SK-N-SH (cell line): ENCODE data around the gene AVPI1. TPM values are rescaled to one million over a fixed set of nuclear protein-coding genes. Genes with fewer than 3 reads are reported as not detected.

Source experiments
- CTCF ChIA-PET: fragments of 300-600, 350-600 bp; formaldehyde crosslinking; extraction: SDS; loops from one replicate; lab custom pipeline; 2021; lab: Yijun Ruan, JAX
- POLR2A ChIA-PET: fragments of 350-600 bp; sonication (Branson Sonifier 250); formaldehyde crosslinking; extraction: SDS; loops from one replicate; lab custom pipeline; 2020; ENCODE audit warnings: antibody characterized with exemption, inconsistent platforms; lab: Yijun Ruan, JAX
- DNase-seq: peaks from one replicate; pipeline ENCODE4 v3.0.0; 2012
- H2AFZ ChIP-seq: fragments of 200-600 bp; sonication (generic); 2 replicates; pipeline ENCODE4 v1.8.1; 2016; ENCODE audit warnings: antibody characterized with exemption, mild to moderate bottlenecking, low read depth
- H3F3A ChIP-seq: fragments of 200-600 bp; sonication (generic); replicated peaks from 2 replicates; pipeline ENCODE3; 2016; ENCODE audit warnings: antibody characterized with exemption, mild to moderate bottlenecking; ENCODE audit not compliant: insufficient read depth
- H3K27ac ChIP-seq, 2 experiments: fragments of 200-500 bp in 1 of 2; fragments of 200-600 bp in 1 of 2; sonication (Bioruptor generic) in 1 of 2; sonication (generic), shearing (Covaris generic) in 1 of 2; 2 replicates each; pipeline versions ENCODE4 v1.5.1 to v1.6.1; 2014 to 2016; ENCODE audit warnings: low read depth in 2 of 2, inconsistent platforms in 1 of 2, low read length in 1 of 2, mild to moderate bottlenecking in 1 of 2, mixed read lengths in 1 of 2
- H3K27me3 ChIP-seq: fragments of 200-600 bp; sonication (generic), shearing (Covaris generic); 2 replicates; pipeline ENCODE4 v1.6.1; 2016; ENCODE audit warnings: mixed run types; ENCODE audit not compliant: insufficient read depth
- H3K36me3 ChIP-seq, 2 experiments: fragments of 200-500 bp in 1 of 2; fragments of 200-600 bp in 1 of 2; sonication (Bioruptor generic) in 1 of 2; sonication (generic) in 1 of 2; replicated peaks in 1 of 2; 2 replicates each; pipeline versions ENCODE3 to v1.5.1; 2014 to 2016; ENCODE audit warnings: low read length in 1 of 2, mild to moderate bottlenecking in 1 of 2; ENCODE audit not compliant: insufficient read depth in 2 of 2, control insufficient read depth in 1 of 2
- H3K4me1 ChIP-seq, 2 experiments: fragments of 200-500 bp in 1 of 2; fragments of 200-600 bp in 1 of 2; sonication (Bioruptor generic) in 1 of 2; sonication (generic), shearing (Covaris generic) in 1 of 2; 2 replicates each; pipeline versions ENCODE4 v1.5.1 to v1.6.1; 2014 to 2016; ENCODE audit warnings: low read depth in 1 of 2, low read length in 1 of 2, mixed run types in 1 of 2; ENCODE audit not compliant: insufficient read depth in 2 of 2, control insufficient read depth in 1 of 2
- H3K4me2 ChIP-seq: fragments of 200-600 bp; sonication (generic), shearing (Covaris generic); 2 replicates; pipeline ENCODE4 v1.6.1; 2017; ENCODE audit warnings: mixed run types
- H3K4me3 ChIP-seq, 2 experiments: fragments of 200-500 bp in 1 of 2; fragments of 200-600 bp in 1 of 2; sonication (Bioruptor generic) in 1 of 2; sonication (generic), shearing (Covaris generic) in 1 of 2; 2 replicates each; pipeline versions ENCODE4 v1.5.1 to v1.8.1; 2014 to 2016; ENCODE audit warnings: low read depth in 2 of 2, inconsistent platforms in 1 of 2, low read length in 1 of 2, mild to moderate bottlenecking in 1 of 2, mixed read lengths in 1 of 2, moderate library complexity in 1 of 2
- H3K79me2 ChIP-seq: fragments of 200-600 bp; sonication (generic); 2 replicates; pipeline ENCODE4 v1.8.1; 2017; ENCODE audit warnings: mild to moderate bottlenecking; ENCODE audit not compliant: insufficient read depth
- H3K9ac ChIP-seq: fragments of 200-600 bp; sonication (generic); 2 replicates; pipeline ENCODE4 v1.6.1; 2017; ENCODE audit warnings: mixed run types
- H3K9me2 ChIP-seq: fragments of 200-600 bp; sonication (generic); 2 replicates; pipeline ENCODE4 v1.6.1; 2017; ENCODE audit warnings: mixed run types
- H3K9me3 ChIP-seq: fragments of 200-600 bp; sonication (generic); 2 replicates; pipeline ENCODE4 v1.6.1; 2017; ENCODE audit warnings: mixed run types, mild to moderate bottlenecking, moderate library complexity
- H4K20me1 ChIP-seq: fragments of 200-600 bp; sonication (generic); 2 replicates; pipeline ENCODE4 v1.6.1; 2017; ENCODE audit warnings: mild to moderate bottlenecking, mixed run types; ENCODE audit not compliant: insufficient read depth
- EP300 ChIP-seq, 2 experiments: IDR thresholded peaks; 2 replicates each; pipeline versions ENCODE4 v1.4.0 to v1.6.1; 2012; ENCODE audit warnings: borderline replicate concordance in 1 of 2, low read depth in 1 of 2, low read length in 1 of 2
- EZH2phosphoT487 ChIP-seq: fragments of 200-600 bp; sonication (generic); IDR thresholded peaks from 2 replicates; pipeline ENCODE4 v1.6.1; 2017; ENCODE audit warnings: low read depth, mixed run types, mild to moderate bottlenecking, antibody characterized with exemption, moderate library complexity, borderline replicate concordance
- SIN3A ChIP-seq: IDR thresholded peaks from 2 replicates; pipeline ENCODE4 v1.6.1; 2012; ENCODE audit warnings: low read depth, mild to moderate bottlenecking, low read length, moderate library complexity, borderline replicate concordance
- USF1 ChIP-seq: IDR thresholded peaks from 2 replicates; pipeline ENCODE4 v1.4.0; 2012; ENCODE audit warnings: low read depth, borderline replicate concordance
- WGBS: methylation state at CpG from one replicate; pipeline ENCODE4 v1.1.6; 2017; ENCODE audit warnings: low lambda C conversion rate; 5-methylcytosine and 5-hydroxymethylcytosine counted together
- polyA plus RNA-seq, 3 experiments: library from polyadenylated mRNA; depleted of rRNA; stranded (reverse); fragments of >200 nt; gene quantifications; 2 replicates each; pipeline ENCODE4 v1.2.3, GENCODE V29; 2012
- TF ChIP-seq, protein P1 (sequence below): fragments of 200-600 bp; sonication (generic); IDR thresholded peaks from 2 replicates; pipeline ENCODE4 v1.6.1; 2017; ENCODE audit warnings: antibody characterized with exemption, mild to moderate bottlenecking, moderate library complexity

The AVPI1 gene
- polyA plus RNA-seq, 1 of the 3 experiments (the other 2 are of a cell fraction): 6.3 TPM

DNA sequence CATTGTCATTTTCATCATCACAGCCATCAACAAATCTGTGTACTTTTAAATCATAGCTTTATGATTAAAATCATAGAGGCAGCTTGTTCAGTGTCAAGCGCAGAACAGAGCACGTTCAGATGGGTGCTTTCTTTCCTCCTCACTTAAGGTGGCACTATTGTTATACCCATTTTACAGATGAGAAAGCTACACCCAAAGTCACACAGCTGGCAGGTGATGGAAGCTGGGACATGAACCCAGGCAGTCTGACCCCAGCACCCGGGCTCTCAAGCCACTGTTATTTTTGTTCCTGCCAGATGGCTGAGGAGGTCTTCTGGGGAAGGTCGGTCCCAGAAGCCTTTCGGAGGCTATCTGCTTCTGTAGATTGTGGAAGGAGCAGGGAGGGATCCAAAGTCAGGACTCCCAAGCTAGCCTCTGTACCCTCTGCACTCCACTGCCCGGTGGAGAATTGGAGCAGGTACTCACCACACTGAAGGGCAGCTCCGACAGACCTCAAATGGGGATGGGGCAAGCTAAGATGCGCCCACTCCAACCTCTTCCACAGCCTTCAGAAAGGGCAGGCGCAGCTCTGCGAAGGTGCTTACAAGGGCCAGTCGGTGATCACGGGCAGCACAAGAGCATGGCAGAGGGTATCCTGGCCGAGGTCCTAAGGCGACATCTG lies 610 bp downstream of the AVPI1 start:
- Histone ChIP-seq H3F3A (peaks cover 21% of the 10 kb centered on the region), H3K36me3 (no peaks in the 10 kb centered on the region), H3K79me2 (peaks cover 15% of the 10 kb centered on the region; the same call in 1 of the 2 replicates), H3K9me3 (no peaks in the 10 kb centered on the region), H3K4me1 (peaks cover 32 to 33% of the 10 kb centered on the region in 2 experiments; a peak in 3 of 4 replicates), H4K20me1 (no peaks in the 10 kb centered on the region), H2AFZ (peak overlapping the region; percentile 71; the same call in 1 of the 2 replicates), H3K9me2 (no peaks in the 10 kb centered on the region), H3K4me3 (peak overlapping the region; percentile 76 to 82), H3K4me2 (peak overlapping the region; percentile 97), H3K27ac (peak overlapping the region; percentile 65 to 69; a peak in 2 of 4 replicates), H3K9ac (peak overlapping the region; percentile 82), H3K27me3 (no peaks in the 10 kb centered on the region)
- ChIA-PET CTCF (interaction anchor here (0.7 to 8.1 kb wide), 16 partner anchors 9 to 183 kb away, joined by 3 to 60 read pairs (median 4); partner anchors contain the start of genes ANKRD2 and ZFYVE27), POLR2A (interaction anchor here (0.8 to 2.7 kb wide), 6 partner anchors 11 to 61 kb away, joined by 3 to 21 read pairs (median 4); partner anchors contain the start of genes MARVELD1 and PI4K2A)
- DNase-seq: no peak
- WGBS: 21% methylated on average over 9 of the region's 14 CpGs
- TF ChIP-seq SIN3A: 0 out of 2 replicates have a peak, but pooled peaks have one; percentile 6
- no peak for TF ChIP-seq USF1
- TF ChIP-seq EZH2phosphoT487: no peak

- Histone ChIP-seq H3K4me2 (peak overlapping the region; percentile 97), H4K20me1 (no peaks in the 10 kb centered on the region), H2AFZ (no peak overlapping the region), H3K79me2 (peaks cover 15% of the 10 kb centered on the region; the same call in 1 of the 2 replicates), H3K4me1 (peaks cover 32 to 33% of the 10 kb centered on the region in 2 experiments; a peak in 3 of 4 replicates), H3F3A (peaks cover 21% of the 10 kb centered on the region), H3K9me3 (no peaks in the 10 kb centered on the region), H3K4me3 (peak overlapping the region in 1 of 2 experiments; percentile 16; a peak in 2 of 4 replicates), H3K36me3 (no peaks in the 10 kb centered on the region), H3K9ac (peak overlapping the region; percentile 82; the same call in 1 of the 2 replicates), H3K27me3 (no peaks in the 10 kb centered on the region), H3K27ac (peak overlapping the region in 1 of 2 experiments; percentile 11; a peak in 1 of 4 replicates), H3K9me2 (no peaks in the 10 kb centered on the region)
- DNase-seq: peak; percentile 61
- 38% methylated on average over 2 of the region's 2 CpGs for WGBS
- ChIA-PET POLR2A (interaction anchor here (2.7 kb wide), 1 partner anchor 28 kb away, joined by 21 read pairs; the partner anchor contains the start of gene MARVELD1), CTCF (interaction anchor here (1.0 to 8.1 kb wide), 7 partner anchors 9 to 114 kb away, joined by 3 to 60 read pairs (median 27); no protein-coding TSS in a partner anchor)
- TF ChIP-seq EP300 (IDR thresholded peaks at IDR 0.05; ENCODE audit: borderline replicate concordance in 1 of 2, low read depth in 1 of 2, low read length in 1 of 2): no peak
- TF ChIP-seq, protein P1, sequence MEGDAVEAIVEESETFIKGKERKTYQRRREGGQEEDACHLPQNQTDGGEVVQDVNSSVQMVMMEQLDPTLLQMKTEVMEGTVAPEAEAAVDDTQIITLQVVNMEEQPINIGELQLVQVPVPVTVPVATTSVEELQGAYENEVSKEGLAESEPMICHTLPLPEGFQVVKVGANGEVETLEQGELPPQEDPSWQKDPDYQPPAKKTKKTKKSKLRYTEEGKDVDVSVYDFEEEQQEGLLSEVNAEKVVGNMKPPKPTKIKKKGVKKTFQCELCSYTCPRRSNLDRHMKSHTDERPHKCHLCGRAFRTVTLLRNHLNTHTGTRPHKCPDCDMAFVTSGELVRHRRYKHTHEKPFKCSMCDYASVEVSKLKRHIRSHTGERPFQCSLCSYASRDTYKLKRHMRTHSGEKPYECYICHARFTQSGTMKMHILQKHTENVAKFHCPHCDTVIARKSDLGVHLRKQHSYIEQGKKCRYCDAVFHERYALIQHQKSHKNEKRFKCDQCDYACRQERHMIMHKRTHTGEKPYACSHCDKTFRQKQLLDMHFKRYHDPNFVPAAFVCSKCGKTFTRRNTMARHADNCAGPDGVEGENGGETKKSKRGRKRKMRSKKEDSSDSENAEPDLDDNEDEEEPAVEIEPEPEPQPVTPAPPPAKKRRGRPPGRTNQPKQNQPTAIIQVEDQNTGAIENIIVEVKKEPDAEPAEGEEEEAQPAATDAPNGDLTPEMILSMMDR: peak; percentile 45
Measured at GRCh38 chr10:97685395-97685958, 1.6 kb downstream of the AVPI1 start.
